OCI-M2 (cell line): ENCODE results near the gene SEC14L2.
"Not testable (repeated sequence)": the region's sequence is repeated elsewhere in the genome, so short reads cannot be mapped to it uniquely, and the experiment has no call there.

ENCODE experiments used
- DNase-seq: peaks from one replicate; lab custom pipeline; 2025; ENCODE audit not compliant: unreplicated experiment; lab: John Stamatoyannopoulos, UW

SEC14L2 gene

GRCh38 chr22:30402028-30402765 is 5.4 kb downstream of the SEC14L2 start:
- no peak for DNase-seq

DNA sequence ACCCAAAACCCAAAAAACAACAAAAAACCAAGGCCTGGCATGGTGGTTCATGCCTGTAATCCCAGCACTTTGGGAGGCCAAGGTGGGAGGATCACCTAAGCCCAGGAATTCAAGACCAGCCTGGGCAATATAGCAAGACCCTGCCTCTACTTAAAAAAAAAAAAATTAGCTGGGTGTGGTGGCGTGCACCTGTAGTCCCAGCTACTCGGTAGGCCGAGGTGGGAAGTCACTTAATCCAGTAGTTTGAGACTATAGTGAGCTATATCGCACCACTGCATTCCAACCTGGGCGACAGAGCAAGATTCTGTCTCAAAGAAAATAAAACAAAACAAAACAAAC is 5.9 kb downstream of the SEC14L2 start:
- not testable (repeated sequence) for DNase-seq

- no peak for DNase-seq
These were observed 7.5 kb downstream of the SEC14L2 start for GRCh38 chr22:30404307-30404706.

GRCh38 chr22:30405731-30406130 is 8.9 kb downstream of the SEC14L2 start:
- no peak for DNase-seq

GRCh38 chr22:30406400-30406799 is 9.6 kb downstream of the SEC14L2 start:
- no peak for DNase-seq

DNA sequence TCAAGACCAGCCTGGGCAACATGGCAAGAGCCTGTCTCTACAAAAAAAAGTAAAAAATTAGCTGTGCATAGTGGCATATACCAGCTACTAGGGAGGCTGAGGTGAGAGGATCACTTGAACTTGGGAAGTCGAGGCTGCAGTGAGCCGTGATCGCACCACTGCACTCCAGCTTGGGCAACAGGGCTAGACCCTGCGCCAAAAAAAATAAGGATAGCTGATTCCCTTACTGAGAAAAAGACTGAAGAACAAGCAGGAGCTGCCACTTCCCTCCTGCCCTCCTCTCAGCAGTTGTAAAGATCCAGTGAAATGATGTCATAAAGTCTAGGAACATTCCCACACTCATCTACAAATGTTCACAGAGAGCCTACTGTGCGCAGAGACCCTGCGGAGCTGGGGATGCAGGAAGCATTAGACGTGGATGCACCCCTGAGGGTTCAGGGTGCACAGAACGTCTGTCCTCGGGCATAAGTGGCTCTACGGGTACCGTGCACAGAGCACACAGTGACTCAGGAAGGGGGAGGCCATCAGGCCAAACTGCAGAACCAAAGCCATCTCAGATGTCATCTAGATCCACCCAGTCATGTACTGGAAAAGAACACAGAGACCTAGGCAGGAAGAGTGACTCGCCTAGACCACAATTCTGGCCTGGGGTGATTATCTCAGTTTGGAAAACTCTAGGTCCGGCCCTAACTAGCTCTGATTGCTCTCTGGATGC is 11.7 kb downstream of the SEC14L2 start:
- DNase-seq: no peak

DNA sequence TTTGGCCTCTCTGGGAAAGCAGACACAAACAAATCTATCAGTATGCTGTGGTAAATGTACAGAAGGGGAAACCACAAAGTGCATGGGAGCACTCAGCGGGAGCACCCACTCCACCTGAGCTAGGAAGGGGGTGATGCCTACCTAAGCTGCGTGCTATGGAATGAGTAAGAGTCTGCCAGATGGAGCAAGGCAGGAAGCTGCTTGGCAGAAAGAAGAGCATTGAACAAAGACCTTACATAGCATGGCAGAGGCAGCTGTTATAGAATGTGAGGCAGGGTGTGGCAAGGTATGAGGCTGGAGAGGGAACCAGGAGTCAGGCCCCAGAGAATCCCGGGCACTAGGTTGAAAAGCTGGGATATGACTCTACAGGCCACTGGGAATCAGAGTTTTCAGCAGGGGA is 15.0 kb downstream of the SEC14L2 start:
- DNase-seq: no peak

GRCh38 chr22:30413001-30413400 is 16.2 kb downstream of the SEC14L2 start:
- no peak for DNase-seq

DNA sequence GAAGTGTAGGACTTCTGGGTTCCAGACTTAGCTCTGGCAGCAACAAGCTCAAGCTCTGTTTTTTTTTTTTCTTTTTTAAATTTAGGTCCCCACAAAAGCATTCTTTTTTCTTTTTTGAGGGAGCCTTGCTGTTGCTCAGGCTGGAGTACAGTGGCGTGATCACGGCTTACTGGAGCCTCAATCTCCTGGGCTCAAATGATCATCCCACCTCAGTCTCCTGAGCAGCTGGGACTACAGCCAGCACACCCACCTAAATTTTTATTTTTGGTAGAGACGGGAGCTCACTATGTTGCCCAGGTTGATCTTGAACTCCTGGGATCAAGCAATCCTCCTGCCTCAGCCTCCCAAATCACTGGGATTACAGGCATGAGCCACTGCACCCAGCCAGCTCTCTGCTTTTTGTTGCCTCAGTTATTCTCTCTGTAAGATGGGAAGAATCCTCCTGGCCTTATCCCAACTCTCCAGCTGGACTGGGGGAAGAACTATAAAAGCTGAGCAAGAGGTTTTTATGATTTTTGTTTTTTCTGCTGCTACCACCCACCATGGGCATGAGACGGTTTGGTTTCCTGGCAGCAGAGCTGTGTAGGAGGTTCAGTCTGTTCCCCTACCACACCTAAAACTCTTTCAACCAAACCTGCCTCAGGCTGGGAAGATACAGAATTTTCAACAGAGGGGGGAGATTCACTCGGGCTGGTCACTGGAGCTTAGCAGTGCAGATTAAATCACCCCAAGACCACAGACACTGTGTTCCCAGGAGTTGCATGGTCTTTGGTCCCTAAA is 17.1 kb downstream of the SEC14L2 start:
- no peak for DNase-seq

DNA sequence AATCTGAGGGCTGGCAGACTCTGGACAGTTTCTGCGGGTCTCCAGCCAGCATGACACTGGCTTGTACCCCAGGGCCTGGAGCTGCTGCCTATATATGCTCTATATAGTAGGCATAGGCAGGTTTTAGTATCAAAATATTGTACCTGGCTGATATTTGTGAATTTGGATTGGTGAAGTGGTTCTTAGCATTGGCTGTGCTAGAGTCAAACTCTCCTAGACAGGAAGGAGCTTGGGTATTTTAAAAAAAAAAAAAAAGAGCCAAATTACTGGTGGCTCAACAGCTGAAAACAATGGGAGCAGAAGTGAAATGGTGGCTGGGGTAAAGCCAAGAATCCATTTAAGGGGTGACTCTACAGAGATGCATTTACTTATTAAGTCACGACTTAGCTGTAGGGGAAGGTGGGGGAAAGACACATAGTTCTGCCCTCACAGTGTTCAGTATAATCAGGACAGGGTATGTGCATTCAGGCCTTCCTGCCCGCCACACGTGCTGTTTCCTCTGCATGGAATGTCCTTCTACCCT is 17.8 kb downstream of the SEC14L2 start:
- no peak for DNase-seq

DNA sequence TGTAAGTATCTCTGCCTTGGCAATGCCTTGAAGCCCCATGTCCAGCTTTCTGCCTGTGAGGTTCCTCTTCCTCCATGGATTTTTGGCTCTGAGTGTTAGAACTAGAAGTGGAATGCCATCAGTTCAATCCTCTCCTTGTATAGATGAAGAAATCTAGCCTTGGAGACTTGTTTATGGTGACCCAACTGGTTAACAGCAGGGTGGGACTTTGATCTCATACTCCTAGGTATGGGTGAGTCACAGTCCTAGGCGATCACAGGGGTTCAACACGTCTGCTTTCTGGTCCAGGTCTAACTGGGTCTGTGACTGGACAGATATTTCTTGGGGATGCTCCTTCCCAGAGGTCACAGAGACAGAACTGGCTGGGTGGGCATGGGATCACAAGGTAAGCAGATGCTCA is 19.6 kb downstream of the SEC14L2 start:
- DNase-seq: no peak

DNA sequence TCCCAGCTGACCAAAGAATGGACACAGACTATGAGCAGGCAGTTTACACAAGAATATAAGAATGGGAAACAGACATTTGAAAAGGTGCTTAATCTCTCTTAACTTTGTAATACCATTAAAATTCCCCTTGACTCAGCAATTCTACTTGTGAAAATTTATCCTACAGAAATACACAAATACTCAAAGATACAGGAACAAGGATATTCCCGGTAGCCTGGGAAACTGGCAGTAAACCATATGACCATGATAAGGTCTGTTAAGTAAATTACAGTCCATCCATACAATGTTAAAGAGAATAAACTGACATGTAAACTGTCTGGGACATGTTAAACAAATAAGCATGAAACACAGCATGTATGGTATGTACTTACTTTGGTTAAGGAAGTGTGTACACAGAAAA is 20.0 kb downstream of the SEC14L2 start:
- DNase-seq: no peak

DNA sequence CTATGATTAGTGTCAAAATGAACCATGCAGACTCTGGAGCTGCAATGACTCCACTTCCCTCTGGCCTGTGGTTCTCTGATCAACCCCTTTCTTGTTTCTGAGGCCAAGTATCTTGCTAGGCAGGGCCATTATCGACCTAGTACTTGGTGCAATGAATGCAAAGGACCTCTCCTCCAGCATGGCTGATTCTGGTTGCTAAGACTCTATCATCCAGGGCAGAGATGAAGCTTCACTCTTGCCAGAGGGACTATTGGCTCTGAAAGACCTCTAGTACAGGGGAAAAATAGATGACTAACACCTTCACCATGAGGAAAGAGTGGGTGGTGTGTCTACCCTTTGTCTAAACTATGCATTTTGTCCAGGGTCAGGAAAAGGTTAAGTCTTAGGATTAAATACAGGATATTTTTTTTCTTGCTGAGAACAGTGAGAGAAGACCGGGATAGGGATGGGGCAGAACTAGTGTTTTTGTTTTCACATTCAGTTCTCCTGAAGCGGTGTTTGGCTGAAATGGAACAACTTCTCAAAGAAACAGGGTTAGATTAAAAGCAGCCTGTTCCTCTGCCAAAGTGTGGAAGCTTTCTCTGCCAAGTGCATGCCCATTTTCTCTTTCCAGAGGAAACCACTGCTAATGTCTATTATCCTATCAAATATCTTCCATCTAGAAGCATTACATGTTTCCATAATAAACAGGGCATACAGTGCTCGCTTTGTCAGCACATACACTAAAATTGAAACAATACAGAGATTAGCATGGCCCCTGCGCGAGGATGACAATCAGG is 23.7 kb downstream of the SEC14L2 start:
- no peak for DNase-seq

DNA sequence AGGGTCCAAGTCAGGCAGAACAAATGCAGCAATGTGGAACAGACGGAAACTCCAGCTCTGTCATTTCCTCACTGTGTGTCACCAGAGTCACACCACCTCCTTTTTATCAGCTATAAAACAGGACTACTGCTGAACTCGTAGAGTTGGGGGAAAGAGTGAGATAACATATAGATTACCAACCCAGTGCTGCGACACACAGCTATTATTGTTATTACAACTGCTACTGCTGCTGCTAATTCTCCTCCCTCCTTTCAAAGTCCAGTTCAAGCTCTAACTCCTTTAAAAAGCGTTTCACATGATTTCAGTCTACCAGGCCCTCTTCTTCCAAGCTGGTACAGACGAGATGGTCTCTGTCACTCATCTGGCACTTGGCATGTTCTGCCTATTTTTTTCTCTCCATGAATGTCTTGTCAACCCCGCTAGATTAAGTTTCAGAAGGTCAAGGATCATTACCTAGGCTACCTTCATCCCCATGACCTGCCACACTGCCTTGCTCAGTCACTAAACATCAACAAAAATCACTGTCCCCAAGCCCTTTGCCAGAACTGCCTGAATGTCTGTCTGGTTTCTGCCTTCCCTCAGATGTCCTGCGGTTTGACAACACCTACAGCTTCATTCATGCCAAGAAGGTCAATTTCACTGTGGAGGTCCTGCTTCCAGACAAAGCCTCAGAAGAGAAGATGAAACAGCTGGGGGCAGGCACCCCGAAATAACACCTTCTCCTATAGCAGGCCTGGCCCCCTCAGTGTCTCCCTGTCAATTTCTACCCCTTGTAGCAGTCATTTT is 25.1 kb downstream of the SEC14L2 start:
- DNase-seq: no peak

- no peak for DNase-seq
These were observed 25.9 kb downstream of the SEC14L2 start for GRCh38 chr22:30422481-30423300.

DNA sequence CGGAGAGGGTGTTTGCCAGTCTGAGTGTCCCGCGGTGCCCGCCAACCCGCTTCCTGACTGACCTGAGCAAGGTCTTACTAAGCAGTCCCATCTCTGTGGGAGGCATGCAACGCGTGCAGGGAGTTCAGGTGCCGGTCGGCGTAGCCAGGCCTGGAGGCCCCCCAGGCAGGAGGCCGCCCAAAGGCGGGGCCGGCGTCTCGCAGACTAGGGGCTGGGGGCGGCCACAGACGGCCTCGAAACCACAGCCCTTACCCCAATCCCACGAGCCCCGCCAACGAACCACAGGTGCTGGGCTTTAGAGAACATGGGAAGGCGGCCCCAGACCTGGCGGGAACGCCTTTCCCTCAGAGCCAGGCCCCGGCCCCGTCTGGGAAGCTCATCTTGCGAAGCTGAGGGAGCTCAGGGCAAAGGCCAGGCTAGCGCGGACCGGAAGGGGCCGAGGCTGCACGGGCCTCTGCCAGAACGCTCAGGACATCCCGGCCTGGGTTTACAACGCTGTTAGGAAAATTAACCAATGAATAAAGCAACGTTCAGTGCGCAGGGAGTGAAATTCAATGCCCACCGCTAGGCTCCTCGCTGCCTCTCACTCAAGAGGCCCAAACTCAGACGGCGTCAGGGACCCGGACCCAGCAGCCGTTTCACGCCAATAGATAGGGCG is 26.6 kb downstream of the SEC14L2 start:
- DNase-seq: no peak

DNA sequence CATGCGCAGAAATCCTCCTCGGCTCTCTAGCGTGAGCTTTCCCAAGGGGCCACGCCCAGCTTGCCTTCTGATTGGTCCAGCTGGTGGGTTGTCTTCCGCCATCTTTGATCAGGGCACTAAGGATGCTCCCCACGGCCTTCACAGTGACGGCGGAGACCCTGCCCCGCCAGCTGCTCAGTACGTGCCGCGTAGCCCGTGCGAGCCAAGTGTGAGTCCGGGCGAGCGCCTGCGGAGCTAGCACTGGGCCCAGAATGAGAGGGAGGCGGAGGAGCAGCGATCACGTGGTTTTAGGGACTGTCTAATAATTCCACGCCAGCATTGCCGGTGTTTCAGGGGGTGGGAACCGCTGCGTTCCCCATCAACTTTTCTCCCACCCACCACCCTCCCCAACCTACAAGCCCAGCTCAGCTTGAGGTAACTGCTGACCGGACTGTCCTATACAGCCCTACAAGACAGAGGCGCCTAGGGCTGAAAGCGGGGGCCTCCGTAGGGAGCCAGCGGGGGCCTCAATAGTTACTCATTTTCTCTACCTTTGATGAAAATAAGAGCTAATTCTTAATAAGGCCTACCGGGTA is 27.2 kb downstream of the SEC14L2 start:
- peak; percentile 95 for DNase-seq

- DNase-seq: no peak
These were observed 27.9 kb downstream of the SEC14L2 start for GRCh38 chr22:30424534-30425326.
